Left lung (tissue), 10 donors: ENCODE data around the gene GJA8. TPM values are rescaled to one million over a fixed set of nuclear protein-coding genes. Genes with fewer than 3 reads are reported as not detected.
"Not testable (repeated sequence)": the region's sequence is repeated elsewhere in the genome, so short reads cannot be mapped to it uniquely, and the experiment has no call there.

ENCODE experiments used
- ATAC-seq: fragments of 200-7000 bp; cut with Tn5 transposase; one replicate; pipeline ENCODE4 v1.9.1; 2020; ENCODE audit warnings: moderate library complexity
- DNase-seq, 4 donors: peaks; one replicate each; pipeline ENCODE4 v3.0.0-alpha.2; 2013 to 2020
- H3K27ac ChIP-seq, 2 donors: fragments of 200-600 bp; sonication (generic) in 1 of 2; one replicate each; pipeline versions ENCODE4 v1.5.0 to v1.8.0; 2020 to 2021
- H3K27me3 ChIP-seq, 2 donors: fragments of 200-600 bp; sonication (generic) in 1 of 2; one replicate each; pipeline versions ENCODE4 v1.5.0 to v1.8.0; 2020 to 2021
- H3K36me3 ChIP-seq, 2 donors: fragments of 200-600 bp; sonication (generic) in 1 of 2; one replicate each; pipeline versions ENCODE4 v1.5.0 to v1.8.0; 2020 to 2021
- H3K4me1 ChIP-seq, 2 donors: fragments of 200-600 bp; one replicate each; pipeline ENCODE4 v1.8.0; 2021
- H3K4me3 ChIP-seq, 2 donors: fragments of 200-600 bp; sonication (generic) in 1 of 2; one replicate each; pipeline versions ENCODE4 v1.5.0 to v1.8.0; 2020 to 2021; ENCODE audit warnings: mild to moderate bottlenecking in 1 of 2
- H3K9me3 ChIP-seq, 2 donors: fragments of 200-600 bp; sonication (generic) in 1 of 2; one replicate each; pipeline versions ENCODE4 v1.5.0 to v1.8.0; 2020 to 2021
- intact Hi-C, 2 donors: fragments of 100-400 bp; cut with DNase I; formaldehyde crosslinking; loops; one replicate each; pipeline versions ENCODE4 v1.11.2 to v1.14.2; 2022
- polyA plus RNA-seq, 6 donors: library from polyadenylated mRNA; unstranded; fragments of 120-200 nt; gene quantifications; one replicate each; pipeline ENCODE4 v1.2.1, GENCODE V29; 2013; ENCODE audit not compliant: insufficient read length in 6 of 6
- total RNA-seq, 2 donors: library from RNA; stranded (reverse); fragmentation: NEBNext Ultra II Directional; extraction: Animal tissue kit (Norgen Biotek cat#: 25700); gene quantifications; one replicate each; pipeline ENCODE4 v1.2.1, GENCODE V29; 2021
- donor health status: DM: no; HTN: yes; CAD: no.
- donor health status: DM: no; HTN: no; CAD: no.

Gene GJA8
- total and polyA plus RNA-seq, 8 donors, result not detected

- Histone ChIP-seq H3K4me1 (peaks cover 6 to 12% of the 10 kb centered on the region in 2 donors), H3K4me3 (peak within 1 kb of the TSS; percentile 57 to 85), H3K27ac (peak within 1 kb of the TSS; percentile 76 to 77)
- H3K36me3 ChIP-seq, H3K27me3 ChIP-seq, intact Hi-C loops, H3K9me3 ChIP-seq: not testable (repeated sequence)
- peak; percentile 69 to 98 (median 94) for DNase-seq
- ATAC-seq, result peak; percentile 100
Measured at GRCh38 chr1:147928236-147929132, 25.9 kb downstream of the GJA8 start, which contains the start of gene GPR89B. Gene GPR89B, plus strand, starts transcription at chr1:147928420. Its CDS starts 117 bp downstream, at chr1:147928537.

DNA sequence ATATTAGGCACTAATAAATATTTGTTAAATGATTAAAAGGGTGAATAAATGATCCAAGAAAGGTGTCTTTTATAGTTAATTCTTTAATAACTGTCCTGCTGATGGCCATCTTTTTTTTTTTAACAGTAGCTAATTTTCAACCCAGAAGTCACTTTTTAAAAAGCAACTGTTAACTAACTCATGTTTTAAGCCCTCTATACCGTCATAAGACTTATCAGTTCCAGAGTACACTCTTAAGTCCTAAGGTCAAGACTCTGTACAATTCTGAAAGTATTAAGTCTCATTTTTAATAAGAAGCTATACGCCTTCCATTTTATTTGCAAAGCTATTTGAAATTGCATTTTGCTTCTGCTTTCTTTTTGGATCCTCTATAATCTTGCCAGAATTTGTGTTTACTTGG, 28.5 kb downstream of the GJA8 start:
- ATAC-seq, H3K36me3 ChIP-seq, DNase-seq, H3K4me3 ChIP-seq, H3K9me3 ChIP-seq, H3K27ac ChIP-seq, H3K27me3 ChIP-seq, intact Hi-C loops: not testable (repeated sequence)
- H3K4me1 ChIP-seq, result peaks cover 6 to 12% of the 10 kb centered on the region in 2 donors

DNA sequence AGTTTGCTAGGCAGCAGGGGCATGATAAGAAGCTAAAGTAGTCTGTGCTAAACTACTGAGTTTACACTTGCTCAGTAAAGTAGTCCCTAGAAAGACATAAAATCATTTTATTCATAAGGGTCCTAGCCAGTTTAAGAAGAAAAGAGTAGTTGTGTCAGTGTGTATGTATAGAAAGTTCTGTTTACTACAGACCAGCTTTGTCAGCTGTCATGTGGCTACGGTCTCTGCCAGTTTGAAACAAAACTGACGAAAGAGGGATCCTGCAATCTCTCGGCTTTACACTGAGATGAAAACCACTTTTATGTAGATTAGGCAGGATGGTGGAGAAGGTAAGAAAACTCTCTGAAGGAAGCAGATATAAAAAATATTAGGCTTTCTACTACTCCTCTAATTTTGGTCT, 32.7 kb downstream of the GJA8 start:
- H3K9me3 ChIP-seq, H3K27ac ChIP-seq, H3K4me3 ChIP-seq, intact Hi-C loops, H3K27me3 ChIP-seq, ATAC-seq, H3K4me1 ChIP-seq, H3K36me3 ChIP-seq, DNase-seq: not testable (repeated sequence)

- intact Hi-C loops, H3K9me3 ChIP-seq, H3K36me3 ChIP-seq, H3K27me3 ChIP-seq, H3K4me1 ChIP-seq, ATAC-seq, H3K27ac ChIP-seq, H3K4me3 ChIP-seq: not testable (repeated sequence)
- DNase-seq, result peak in 2 of 4 donors; percentile 7 to 9
Measured at GRCh38 chr1:147940456-147940855, 37.9 kb downstream of the GJA8 start.

GRCh38 chr1:147942563-147942962, 40.0 kb downstream of the GJA8 start:
- intact Hi-C loops, H3K9me3 ChIP-seq, ATAC-seq, H3K4me3 ChIP-seq, H3K4me1 ChIP-seq, H3K36me3 ChIP-seq, DNase-seq, H3K27me3 ChIP-seq, H3K27ac ChIP-seq: not testable (repeated sequence)

- intact Hi-C loops, H3K9me3 ChIP-seq, H3K4me1 ChIP-seq, H3K36me3 ChIP-seq, ATAC-seq, H3K4me3 ChIP-seq, H3K27ac ChIP-seq, H3K27me3 ChIP-seq: not testable (repeated sequence)
- DNase-seq, result peak in 1 of 4 donors; percentile 55
Measured at GRCh38 chr1:147949517-147949916, 46.9 kb downstream of the GJA8 start.

Other genes starting within 250 kb of the GJA8 start
- 10 to 100 TPM; 14.1 to 15.3 TPM for gene ACP6, start 232.3 kb upstream of the GJA8 start, total RNA-seq
- gene ACP6, start 232.3 kb upstream of the GJA8 start, polyA plus RNA-seq, result 10 to 100 TPM; 20.8 to 25.2 (median 23.5) TPM
- 100 to 1,000 TPM in 1 of 2 donors, 10 to 100 TPM in 1; 68.2 to 109 TPM for gene GJA5, start 142.2 kb upstream of the GJA8 start, total RNA-seq
- gene GJA5, start 142.2 kb upstream of the GJA8 start, polyA plus RNA-seq, result 100 to 1,000 TPM in 1 of 6 donors, 10 to 100 TPM in 5; 67.6 to 105 (median 83.2) TPM
- 10 to 100 TPM; 14.2 to 14.5 TPM for gene GPR89B, start 25.6 kb downstream of the GJA8 start, total RNA-seq
- 10 to 100 TPM; 19.8 to 28.3 (median 24.3) TPM for gene GPR89B, start 25.6 kb downstream of the GJA8 start, polyA plus RNA-seq
- gene NBPF11, start 249.5 kb downstream of the GJA8 start, total RNA-seq, result 1 to 10 TPM; 8.1 to 8.6 TPM
- 10 to 100 TPM; 29.2 to 40.3 (median 37.2) TPM for gene NBPF11, start 249.5 kb downstream of the GJA8 start, polyA plus RNA-seq